Liver (tissue), 9 donors: Measurements from ENCODE around the gene FAM174A. TPM values are rescaled to one million over a fixed set of nuclear protein-coding genes. Genes with fewer than 3 reads are reported as not detected.

Source experiments
- DNase-seq: peaks from one replicate; pipeline ENCODE4 v3.0.0-alpha.2; 2017; ENCODE audit warnings: low spot score
- H3K27ac ChIP-seq, 2 donors: one replicate each; pipeline ENCODE4 v1.7.0; 2013; ENCODE audit warnings: inconsistent platforms in 2 of 2, low read length in 2 of 2, control low read depth in 1 of 2, low read depth in 1 of 2, mild to moderate bottlenecking in 1 of 2
- H3K27me3 ChIP-seq, 4 donors: one replicate each; pipeline versions ENCODE4 v1.6.1 to v1.7.0; 2013; ENCODE audit warnings: low read length in 3 of 4, inconsistent platforms in 1 of 4, mild to moderate bottlenecking in 1 of 4, moderate library complexity in 1 of 4; ENCODE audit not compliant: control insufficient read depth in 4 of 4, insufficient read depth in 4 of 4
- H3K36me3 ChIP-seq, 4 donors: one replicate each; pipeline versions ENCODE4 v1.6.1 to v1.7.0; 2013; ENCODE audit warnings: low read length in 3 of 4, mild to moderate bottlenecking in 3 of 4, low read depth in 1 of 4, moderate library complexity in 1 of 4; ENCODE audit not compliant: control insufficient read depth in 4 of 4, insufficient read depth in 3 of 4
- H3K4me1 ChIP-seq, 4 donors: one replicate each; pipeline versions ENCODE4 v1.6.1 to v1.7.0; 2013; ENCODE audit warnings: low read length in 3 of 4, mild to moderate bottlenecking in 3 of 4, moderate library complexity in 1 of 4; ENCODE audit not compliant: control insufficient read depth in 4 of 4, insufficient read depth in 4 of 4
- H3K4me3 ChIP-seq, 3 donors: one replicate each; pipeline versions ENCODE4 v1.6.1 to v1.7.0; 2013; ENCODE audit warnings: low read length in 3 of 3, control low read depth in 1 of 3, low read depth in 1 of 3, mild to moderate bottlenecking in 1 of 3
- H3K9ac ChIP-seq, 2 donors: one replicate each; pipeline ENCODE4 v1.7.0; 2013; ENCODE audit warnings: low read length in 2 of 2, mild to moderate bottlenecking in 2 of 2, moderate library complexity in 2 of 2, control low read depth in 1 of 2, low read depth in 1 of 2
- H3K9me3 ChIP-seq, 4 donors: one replicate each; pipeline versions ENCODE4 v1.6.1 to v1.7.0; 2013; ENCODE audit warnings: low read length in 3 of 4; ENCODE audit not compliant: control insufficient read depth in 4 of 4
- CTCF ChIP-seq: fragments of 150-350 bp; IDR thresholded peaks from 2 replicates; pipeline ENCODE4 v1.5.1; 2017; ENCODE audit warnings: improper control_type of control experiment, low read depth, low read length; ENCODE audit not compliant: missing input control
- EGR1 ChIP-seq, 2 donors: IDR thresholded peaks; 2 replicates each; pipeline ENCODE4 v1.6.1; 2016 to 2018; ENCODE audit warnings: antibody characterized with exemption in 2 of 2, low read depth in 2 of 2
- FOXA2 ChIP-seq: IDR thresholded peaks from 2 replicates; pipeline ENCODE4 v1.6.1; 2016; ENCODE audit warnings: antibody characterized with exemption
- GABPA ChIP-seq, 2 donors: IDR thresholded peaks in 1 of 2; conservative IDR thresholded peaks in 1 of 2; 2 replicates each; pipeline ENCODE4 v1.6.1; 2016; ENCODE audit warnings: antibody characterized with exemption in 2 of 2, mild to moderate bottlenecking in 1 of 2, moderate library complexity in 1 of 2
- HNF4A ChIP-seq, 2 donors: conservative IDR thresholded peaks; 2 replicates each; pipeline ENCODE4 v1.6.1; 2016; ENCODE audit warnings: antibody characterized with exemption in 2 of 2, mild to moderate bottlenecking in 2 of 2
- JUND ChIP-seq, 2 donors: IDR thresholded peaks; 2 replicates each; pipeline ENCODE4 v1.6.1; 2016; ENCODE audit warnings: antibody characterized with exemption in 2 of 2
- NR2F2 ChIP-seq: IDR thresholded peaks from 2 replicates; pipeline ENCODE4 v1.6.1; 2016; ENCODE audit warnings: antibody characterized with exemption
- RAD21 ChIP-seq, 2 donors: IDR thresholded peaks; 2 replicates each; pipeline ENCODE4 v1.6.1; 2016; ENCODE audit warnings: antibody characterized with exemption in 2 of 2, mild to moderate bottlenecking in 2 of 2
- RXRA ChIP-seq, 2 donors: IDR thresholded peaks; 2 replicates each; pipeline ENCODE4 v1.6.1; 2017 to 2018; ENCODE audit warnings: antibody characterized with exemption in 2 of 2, mild to moderate bottlenecking in 1 of 2
- SP1 ChIP-seq: IDR thresholded peaks from 2 replicates; pipeline ENCODE4 v1.6.1; 2018; ENCODE audit warnings: antibody characterized with exemption, mild to moderate bottlenecking
- YY1 ChIP-seq: IDR thresholded peaks from 2 replicates; pipeline ENCODE4 v1.6.1; 2016; ENCODE audit warnings: antibody characterized with exemption, mild to moderate bottlenecking
- ZBTB33 ChIP-seq: IDR thresholded peaks from 2 replicates; pipeline ENCODE4 v1.6.1; 2016; ENCODE audit warnings: antibody characterized with exemption
- WGBS: extraction: QIAGEN DNeasy Blood & Tissue Kit; methylation state at CpG from one replicate; pipeline ENCODE4 v1.1.7; 2013; 5-methylcytosine and 5-hydroxymethylcytosine counted together
- polyA plus RNA-seq, 2 donors: library from polyadenylated mRNA; stranded (reverse) in 1 of 2; unstranded in 1 of 2; fragments of 200-250 nt in 1 of 2; fragments of >200 nt in 1 of 2; fragmentation: Nextera tagmentation in 1 of 2; extraction: Ambion mirVana in 1 of 2; gene quantifications; one replicate each; pipeline versions ENCODE4 v1.2.1 to v1.2.3, GENCODE V29; 2013 to 2015
- total RNA-seq, 2 donors: library from RNA; depleted of rRNA; stranded (reverse); fragments of >200 nt; gene quantifications; one replicate each; pipeline ENCODE4 v1.2.3, GENCODE V29; 2014
- TF ChIP-seq, protein P1 (sequence below): IDR thresholded peaks from 2 replicates; pipeline ENCODE4 v1.6.1; 2016; ENCODE audit warnings: antibody characterized with exemption, mild to moderate bottlenecking
- TF ChIP-seq, protein P2 (sequence below): IDR thresholded peaks from 2 replicates; pipeline ENCODE4 v1.6.1; 2016; ENCODE audit warnings: antibody characterized with exemption
- donor health status: healthy.
- donor health status: healthy.
- donor health status: healthy.
- donor health status: healthy.
- donor health status: healthy.

The FAM174A gene
- total and polyA plus RNA-seq, 4 donors, result 8.4 to 20.4 (median 15.9) TPM

- 84% methylated on average over 1 of the region's 1 CpG for WGBS
- no peaks in the 10 kb centered on the region for H3K27me3 ChIP-seq
- TF ChIP-seq RXRA (IDR thresholded peaks at IDR 0.05) (peak in 1 of 2 donors; percentile 10), CTCF (no peak)
These were observed 41.2 kb upstream of the FAM174A start for GRCh38 chr5:100493996-100494395.

GRCh38 chr5:100496296-100496695, 38.9 kb upstream of the FAM174A start:
- DNase-seq, result no peak
- 92% methylated on average over 1 of the region's 1 CpG for WGBS
- Histone ChIP-seq H3K9me3 (no peaks in the 10 kb centered on the region), H3K36me3 (no peaks in the 10 kb centered on the region), H3K4me3 (no peak overlapping the region), H3K27ac (no peak overlapping the region), H3K9ac (no peak overlapping the region), H3K27me3 (no peaks in the 10 kb centered on the region), H3K4me1 (no peaks in the 10 kb centered on the region)
- no peak for TF ChIP-seq SP1
- no peak for TF ChIP-seq EGR1 (IDR thresholded peaks at IDR 0.05; ENCODE audit: low read depth in 2 of 2)
- no peak for TF ChIP-seq CTCF
- TF ChIP-seq JUND (IDR thresholded peaks at IDR 0.05), result no peak
- TF ChIP-seq NR2F2, result no peak
- TF ChIP-seq FOXA2, result no peak
- no peak for TF ChIP-seq RAD21 (IDR thresholded peaks at IDR 0.05)
- TF ChIP-seq GABPA (IDR thresholded peaks at IDR 0.05 in 1 of 2, conservative IDR thresholded peaks at IDR 0.05 in 1 of 2), result no peak
- no peak for TF ChIP-seq YY1
- no peak for TF ChIP-seq HNF4A (conservative IDR thresholded peaks at IDR 0.05)
- TF ChIP-seq, protein P1, sequence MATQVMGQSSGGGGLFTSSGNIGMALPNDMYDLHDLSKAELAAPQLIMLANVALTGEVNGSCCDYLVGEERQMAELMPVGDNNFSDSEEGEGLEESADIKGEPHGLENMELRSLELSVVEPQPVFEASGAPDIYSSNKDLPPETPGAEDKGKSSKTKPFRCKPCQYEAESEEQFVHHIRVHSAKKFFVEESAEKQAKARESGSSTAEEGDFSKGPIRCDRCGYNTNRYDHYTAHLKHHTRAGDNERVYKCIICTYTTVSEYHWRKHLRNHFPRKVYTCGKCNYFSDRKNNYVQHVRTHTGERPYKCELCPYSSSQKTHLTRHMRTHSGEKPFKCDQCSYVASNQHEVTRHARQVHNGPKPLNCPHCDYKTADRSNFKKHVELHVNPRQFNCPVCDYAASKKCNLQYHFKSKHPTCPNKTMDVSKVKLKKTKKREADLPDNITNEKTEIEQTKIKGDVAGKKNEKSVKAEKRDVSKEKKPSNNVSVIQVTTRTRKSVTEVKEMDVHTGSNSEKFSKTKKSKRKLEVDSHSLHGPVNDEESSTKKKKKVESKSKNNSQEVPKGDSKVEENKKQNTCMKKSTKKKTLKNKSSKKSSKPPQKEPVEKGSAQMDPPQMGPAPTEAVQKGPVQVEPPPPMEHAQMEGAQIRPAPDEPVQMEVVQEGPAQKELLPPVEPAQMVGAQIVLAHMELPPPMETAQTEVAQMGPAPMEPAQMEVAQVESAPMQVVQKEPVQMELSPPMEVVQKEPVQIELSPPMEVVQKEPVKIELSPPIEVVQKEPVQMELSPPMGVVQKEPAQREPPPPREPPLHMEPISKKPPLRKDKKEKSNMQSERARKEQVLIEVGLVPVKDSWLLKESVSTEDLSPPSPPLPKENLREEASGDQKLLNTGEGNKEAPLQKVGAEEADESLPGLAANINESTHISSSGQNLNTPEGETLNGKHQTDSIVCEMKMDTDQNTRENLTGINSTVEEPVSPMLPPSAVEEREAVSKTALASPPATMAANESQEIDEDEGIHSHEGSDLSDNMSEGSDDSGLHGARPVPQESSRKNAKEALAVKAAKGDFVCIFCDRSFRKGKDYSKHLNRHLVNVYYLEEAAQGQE, result no peak
- no peak for TF ChIP-seq RXRA (IDR thresholded peaks at IDR 0.05)
- TF ChIP-seq, protein P2, sequence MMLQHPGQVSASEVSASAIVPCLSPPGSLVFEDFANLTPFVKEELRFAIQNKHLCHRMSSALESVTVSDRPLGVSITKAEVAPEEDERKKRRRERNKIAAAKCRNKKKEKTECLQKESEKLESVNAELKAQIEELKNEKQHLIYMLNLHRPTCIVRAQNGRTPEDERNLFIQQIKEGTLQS, result no peak
- no peak for TF ChIP-seq ZBTB33

More at GRCh38 chr5:100493996-100494395, 41.2 kb upstream of the FAM174A start:
- Histone ChIP-seq H3K9ac (no peak overlapping the region), H3K4me3 (no peak overlapping the region), H3K4me1 (no peaks in the 10 kb centered on the region), H3K27ac (no peak overlapping the region), H3K9me3 (no peaks in the 10 kb centered on the region), H3K36me3 (no peaks in the 10 kb centered on the region)
- no peak for DNase-seq
